Measurements from ENCODE around the gene LRRC8C.
"Not testable (repeated sequence)": the region's sequence is repeated elsewhere in the genome, so short reads cannot be mapped to it uniquely, and the experiment has no call there.

Gene LRRC8C

GRCh38 chr1:89673251-89673650, 40.3 kb downstream of the LRRC8C start:
- no peak for DNase-seq

DNA sequence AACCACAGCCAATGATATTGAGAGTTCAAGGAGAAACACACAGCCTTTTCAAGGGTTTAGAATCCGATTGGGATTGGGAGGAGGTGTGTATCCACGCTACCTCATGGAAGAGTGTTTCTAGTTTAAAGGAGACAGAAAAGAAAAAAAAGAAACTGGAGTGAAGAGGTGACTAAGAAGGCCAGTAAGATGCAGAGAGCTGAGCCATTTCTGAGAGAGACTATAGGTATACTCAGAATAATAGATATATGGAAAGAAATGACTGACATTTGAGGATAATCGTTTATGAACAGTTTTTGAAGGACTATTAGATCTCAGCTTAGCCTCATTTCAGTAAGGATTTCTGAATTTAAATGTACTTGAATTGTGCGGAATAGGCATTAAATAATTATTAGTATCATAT, 42.8 kb downstream of the LRRC8C start:
- DNase-seq: no peak

DNA sequence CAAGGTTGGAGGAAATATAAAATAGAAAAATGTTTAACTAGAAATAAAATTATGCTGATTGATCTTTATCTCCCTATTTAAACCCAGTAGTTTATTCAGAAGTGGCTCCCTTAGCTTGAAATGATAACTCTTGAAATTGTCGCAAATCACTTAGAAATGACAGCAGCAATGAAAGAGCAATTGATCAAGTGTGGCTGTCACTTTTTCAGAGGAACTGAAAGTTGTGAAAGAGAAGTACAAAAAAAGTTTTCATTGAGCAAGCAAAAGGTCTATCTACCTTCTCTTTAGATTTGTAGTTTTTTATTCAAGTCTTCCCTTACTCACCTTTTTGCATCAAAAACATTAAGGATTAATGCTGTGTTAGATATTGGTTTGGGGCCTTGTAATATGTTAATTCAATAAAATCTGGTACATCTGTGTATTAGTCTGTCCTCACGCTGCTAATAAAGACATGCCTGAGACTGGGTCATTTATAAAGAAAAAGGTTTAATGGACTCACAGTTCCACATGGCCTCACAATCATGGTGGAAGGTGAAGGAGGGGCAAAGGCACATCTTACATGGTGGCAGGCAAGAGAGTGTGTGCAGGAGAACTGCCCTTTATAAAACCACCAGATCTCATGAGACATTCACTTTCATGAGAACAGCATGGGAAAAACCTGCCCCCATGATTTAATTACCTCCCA, 48.3 kb downstream of the LRRC8C start:
- DNase-seq: no peak

GRCh38 chr1:89682611-89683010, 49.7 kb downstream of the LRRC8C start:
- no peak for DNase-seq

DNA sequence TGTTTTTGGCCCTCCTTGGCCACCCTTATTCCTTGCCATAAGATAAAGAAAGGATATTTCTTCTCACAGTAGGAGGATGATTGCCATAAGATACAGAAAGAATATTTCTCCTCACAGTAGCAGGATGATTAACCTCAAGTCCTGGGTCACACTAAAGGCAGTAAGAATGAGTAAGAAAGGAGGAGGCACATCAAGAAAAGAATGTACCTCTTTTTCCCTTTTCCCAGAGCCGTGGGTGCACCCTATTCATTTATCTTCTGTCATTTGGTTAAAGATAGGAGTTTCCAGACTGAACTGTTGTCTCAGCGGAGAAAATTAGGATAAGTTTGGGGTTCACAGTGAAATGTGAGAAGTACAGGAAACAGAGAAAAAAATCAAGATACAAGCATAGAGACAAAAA, 52.5 kb downstream of the LRRC8C start:
- DNase-seq: no peak

GRCh38 chr1:89686520-89686919, 53.6 kb downstream of the LRRC8C start:
- DNase-seq: no peak

DNA sequence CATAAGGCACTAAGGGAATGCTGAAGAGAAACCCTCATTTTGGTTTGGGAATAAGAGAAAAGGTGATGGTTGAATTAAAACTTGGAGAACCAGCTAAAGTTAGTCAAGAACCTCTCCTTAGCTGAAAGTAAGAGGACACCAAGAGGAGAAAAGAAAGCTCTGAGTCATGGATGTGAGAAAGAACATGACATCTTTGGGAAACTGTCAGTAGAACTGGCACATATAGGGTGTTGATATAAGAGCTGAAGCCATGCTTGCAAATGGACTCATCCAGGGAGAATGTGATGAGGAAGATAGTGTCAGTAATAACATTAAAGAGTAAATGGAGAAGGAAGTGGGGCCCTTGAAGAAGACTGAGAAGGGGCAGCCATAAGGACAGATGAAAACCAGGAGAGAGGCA, 54.3 kb downstream of the LRRC8C start:
- no peak for DNase-seq

DNA sequence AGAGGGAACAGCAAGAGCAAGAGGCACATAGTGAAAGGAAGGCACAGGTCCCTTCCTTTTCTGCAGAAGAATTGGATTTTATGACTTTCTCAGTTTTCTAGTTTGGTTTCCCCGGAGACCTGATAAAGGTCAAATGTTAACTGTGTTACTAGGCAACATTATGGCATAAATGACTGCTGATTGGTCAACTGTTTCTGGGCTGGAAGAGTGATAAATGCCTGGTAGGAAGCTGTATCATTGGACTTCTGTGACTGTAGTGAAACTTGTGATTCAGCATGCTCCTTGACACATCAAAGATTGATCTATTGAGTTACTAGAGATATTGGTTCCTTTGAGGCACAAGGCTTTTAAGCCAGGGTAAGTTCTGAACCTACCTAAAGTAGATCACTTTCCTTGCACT, 55.7 kb downstream of the LRRC8C start:
- DNase-seq: no peak

DNA sequence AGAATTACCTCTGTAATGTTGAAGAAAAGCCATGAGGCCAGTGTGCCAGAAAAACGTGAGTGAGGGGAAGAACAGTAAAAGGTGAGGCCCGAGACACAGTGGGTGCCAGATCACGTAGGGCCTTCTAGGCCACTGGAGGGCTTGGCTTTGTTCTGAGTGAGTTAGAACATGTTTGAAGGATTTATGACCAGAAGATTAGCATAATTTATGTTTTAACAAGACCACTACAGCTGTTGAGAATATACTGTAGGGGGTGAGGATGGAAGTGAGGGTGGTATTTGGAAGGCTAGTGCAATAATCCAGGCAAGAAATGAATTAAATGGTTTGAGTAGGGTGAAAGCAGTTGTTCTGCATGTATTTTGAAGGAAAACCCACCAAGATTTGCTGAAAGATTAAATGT, 56.3 kb downstream of the LRRC8C start:
- peak; percentile 46 for DNase-seq

DNA sequence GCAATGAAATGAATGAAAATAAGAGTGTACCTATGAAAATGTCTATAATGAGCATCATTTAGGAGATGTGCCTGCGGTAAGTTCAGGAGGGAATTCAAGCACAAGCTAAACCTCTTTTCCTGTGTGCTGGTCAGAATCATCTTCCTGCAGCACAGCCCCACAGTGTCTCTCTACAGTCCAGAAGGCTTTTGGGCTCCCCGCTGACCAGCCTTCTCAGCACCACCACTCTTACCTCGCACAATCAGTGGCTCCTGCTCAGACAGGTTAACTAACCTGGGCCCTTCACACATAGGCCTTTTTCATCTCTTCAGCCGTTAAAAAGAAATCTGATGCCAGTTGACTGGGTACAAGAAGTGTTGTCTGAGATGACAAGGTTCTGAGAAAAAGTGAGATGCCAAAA, 57.7 kb downstream of the LRRC8C start:
- no peak for DNase-seq

DNA sequence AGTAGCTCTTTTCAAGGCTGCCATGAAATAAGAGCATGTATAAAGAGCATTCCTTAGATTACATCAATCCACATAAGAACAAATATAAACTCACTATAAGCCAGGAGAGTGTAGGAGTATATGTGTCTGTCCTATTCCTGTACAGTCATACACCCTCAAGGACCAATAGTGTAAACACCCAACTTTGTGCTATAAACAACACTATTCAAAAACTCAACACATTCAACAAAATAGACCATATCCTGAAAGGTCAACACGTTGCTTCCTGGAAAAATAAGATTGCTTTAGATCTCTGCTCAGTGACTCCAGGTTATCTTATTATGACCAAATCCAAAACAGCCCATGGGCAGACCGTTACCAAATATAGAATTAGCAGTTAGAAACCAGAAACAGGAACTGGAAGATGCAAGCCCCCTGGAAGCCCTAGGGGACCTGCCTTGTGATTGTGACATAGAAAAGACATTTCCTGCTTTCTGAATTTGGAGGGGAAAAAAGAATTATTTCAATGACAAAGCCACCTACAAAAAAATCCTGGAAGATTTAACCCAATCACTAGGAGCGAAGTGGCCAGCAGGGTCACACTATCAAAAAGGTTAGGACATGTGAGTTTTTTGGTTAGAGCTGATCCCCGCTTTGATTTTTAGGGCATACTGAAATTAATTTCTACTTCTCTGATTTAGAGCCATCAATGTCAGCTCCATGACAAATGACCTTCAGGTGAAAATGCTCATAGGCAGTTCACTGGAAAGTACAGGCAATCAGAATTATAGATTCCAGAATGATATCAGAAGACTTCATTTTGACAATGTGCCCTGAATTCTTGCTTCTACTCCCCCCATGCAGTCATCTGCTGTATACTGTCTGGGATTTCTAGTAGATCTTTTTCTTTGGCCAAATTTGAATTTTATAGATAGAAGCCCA, 59.9 kb downstream of the LRRC8C start:
- peak; percentile 33 for DNase-seq

DNA sequence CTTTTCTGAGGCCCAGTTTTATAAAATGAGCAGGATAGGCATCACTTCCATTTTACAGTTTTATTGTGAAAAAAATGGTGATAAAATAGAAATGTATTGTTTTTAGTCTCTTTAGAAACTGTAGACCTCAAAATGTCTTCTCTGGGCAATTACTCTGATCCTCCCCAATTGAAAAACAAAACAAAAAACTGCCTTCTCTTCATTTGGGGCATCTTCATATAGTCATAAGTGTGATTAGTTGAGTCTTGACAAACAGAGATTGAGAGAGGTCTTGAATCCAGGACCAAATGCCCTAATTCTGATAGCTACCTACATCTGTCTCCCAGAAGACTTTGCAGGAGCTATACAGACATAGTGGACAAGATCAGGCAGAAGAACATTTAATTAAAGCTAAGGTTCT, 62.9 kb downstream of the LRRC8C start:
- no peak for DNase-seq

GRCh38 chr1:89697383-89697782, 64.5 kb downstream of the LRRC8C start:
- no peak for DNase-seq

GRCh38 chr1:89698020-89698560, 65.2 kb downstream of the LRRC8C start:
- no peak for DNase-seq

DNA sequence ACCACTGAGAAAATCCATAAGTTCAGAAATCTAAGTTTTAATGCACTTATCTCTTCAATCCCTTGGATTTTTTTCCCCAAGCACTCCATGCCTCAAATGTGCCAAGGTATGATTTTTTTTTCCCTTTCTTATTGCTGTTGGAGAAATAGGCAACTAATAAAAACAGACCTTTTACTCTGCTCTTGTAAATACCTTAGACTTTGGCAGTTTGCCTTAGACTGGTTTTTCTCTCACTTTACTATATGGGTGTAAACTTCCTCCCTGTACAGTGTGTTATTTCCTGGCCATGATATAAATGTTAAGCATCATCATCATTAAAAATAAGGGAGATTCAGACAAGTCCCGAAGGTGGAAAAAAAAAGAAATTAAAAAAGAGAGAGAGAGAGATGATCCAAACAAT, 65.7 kb downstream of the LRRC8C start:
- DNase-seq: no peak

- DNase-seq: no peak
Measured at GRCh38 chr1:89699451-89699986, 66.6 kb downstream of the LRRC8C start.

DNA sequence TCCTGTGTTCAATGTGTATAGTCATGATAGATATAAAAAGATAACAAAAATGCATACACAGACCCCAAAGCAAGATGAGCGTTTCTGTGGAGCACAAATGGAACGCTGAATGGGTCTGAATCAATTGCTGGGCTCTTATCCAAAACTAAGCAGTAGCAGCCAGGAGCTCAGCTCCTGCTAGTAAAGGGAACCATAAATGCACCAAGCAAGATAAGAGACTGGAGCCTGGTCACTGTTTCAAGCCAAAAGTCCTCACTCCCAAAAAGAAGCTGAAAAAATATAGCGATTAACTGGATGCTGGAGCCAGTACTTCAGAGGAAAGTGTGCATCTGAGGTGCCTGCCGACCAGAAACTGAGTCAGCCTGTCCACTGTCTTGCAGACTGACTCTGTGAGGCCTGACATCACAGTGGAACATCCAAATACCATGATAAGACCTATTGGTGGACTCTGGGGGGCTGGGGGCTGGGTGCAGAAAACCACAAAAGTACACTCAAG, 68.9 kb downstream of the LRRC8C start:
- DNase-seq: no peak

DNA sequence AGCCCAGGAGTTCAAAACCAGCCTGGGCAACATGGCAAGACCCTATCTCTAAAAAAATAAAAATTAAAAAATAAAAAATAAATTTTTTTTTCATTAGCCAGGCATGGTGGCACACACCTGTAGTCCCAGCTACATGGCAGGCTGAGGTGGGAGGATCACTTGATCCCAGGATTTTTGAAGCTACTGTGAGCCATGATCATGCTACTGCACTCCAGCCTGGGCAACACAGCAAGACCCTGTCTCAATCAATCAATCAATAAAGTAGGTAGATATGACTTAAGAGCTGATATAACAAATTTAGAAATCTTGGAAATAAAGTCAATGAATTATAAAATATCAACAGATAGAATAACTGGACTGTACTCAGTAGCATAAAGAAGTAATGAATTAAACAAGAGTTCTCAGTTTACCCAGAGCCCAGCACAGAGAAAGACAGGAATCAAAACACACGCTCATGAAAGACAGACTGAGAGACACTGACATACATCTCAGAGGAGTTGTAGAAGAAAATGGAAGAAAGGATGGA, 69.7 kb downstream of the LRRC8C start:
- DNase-seq: no peak

DNA sequence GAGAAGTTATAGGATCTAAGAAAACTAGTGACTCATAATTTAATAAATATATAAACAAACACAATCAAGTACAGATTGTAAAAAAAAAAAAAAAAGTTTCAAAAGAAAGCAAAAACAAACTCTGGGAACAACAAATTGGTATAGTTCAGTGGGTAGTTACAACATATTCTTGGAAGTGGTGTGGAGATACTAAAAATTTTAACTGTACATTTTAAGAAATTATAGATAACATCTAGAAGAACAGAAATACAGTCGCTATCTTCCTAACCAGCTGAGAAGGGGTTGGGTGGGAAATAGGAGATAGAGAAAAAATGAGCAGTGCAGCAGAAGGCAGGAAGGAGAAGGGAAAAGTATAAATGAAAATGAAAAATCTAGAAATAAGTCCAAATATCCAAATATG, 70.5 kb downstream of the LRRC8C start:
- no peak for DNase-seq

- no peak for DNase-seq
Measured at GRCh38 chr1:89704014-89704413, 71.1 kb downstream of the LRRC8C start.

- not testable (repeated sequence) for DNase-seq
Measured at GRCh38 chr1:89704885-89705284, 72.0 kb downstream of the LRRC8C start.

DNA sequence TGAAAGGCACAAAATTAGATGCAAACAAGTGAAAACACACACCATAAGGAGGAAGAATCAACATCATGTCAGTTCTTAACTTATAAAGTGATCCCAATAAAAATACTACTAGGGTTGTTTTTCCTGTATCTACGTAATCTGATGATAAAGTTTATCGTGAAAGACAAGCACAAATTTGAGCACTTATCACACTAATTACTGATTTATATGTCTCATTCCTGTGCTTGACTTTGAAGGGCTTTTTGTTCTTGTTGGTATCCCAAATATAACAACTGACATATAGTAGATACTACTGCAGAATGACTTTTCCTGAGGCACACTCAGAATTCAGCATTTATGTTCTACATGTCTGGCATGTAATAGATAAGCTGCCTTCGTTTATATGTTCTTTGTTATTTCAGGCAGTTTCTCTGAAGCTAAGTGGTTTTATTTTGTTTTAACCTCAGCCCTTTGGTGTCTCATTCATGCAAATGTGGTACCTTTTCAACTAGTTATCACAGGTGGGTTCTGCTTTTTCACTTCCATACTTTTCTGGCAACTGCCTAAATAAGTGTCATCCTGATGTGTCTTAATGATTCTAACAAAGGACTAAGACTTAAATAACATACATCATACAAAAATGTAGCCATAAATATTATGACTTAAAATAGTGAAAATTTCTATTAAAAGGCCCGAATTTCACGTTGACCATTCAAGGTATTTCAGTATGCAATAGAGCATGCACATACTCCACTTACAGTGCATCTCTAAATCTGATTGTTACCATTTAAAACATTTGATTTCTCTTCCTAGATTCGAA, 73.2 kb downstream of the LRRC8C start:
- no peak for DNase-seq

- no peak for DNase-seq
Measured at GRCh38 chr1:89706700-89707012, 73.7 kb downstream of the LRRC8C start.

Data from NCI-H82 (cell line).